ENCODE data around the gene POU2AF3. TPM values are rescaled to one million over a fixed set of nuclear protein-coding genes. Genes with fewer than 3 reads are reported as not detected.
"Not testable (repeated sequence)": the region's sequence is repeated elsewhere in the genome, so short reads cannot be mapped to it uniquely, and the experiment has no call there.

The POU2AF3 gene
- polyA plus RNA-seq, 2 of the 4 experiments (the other 2 are of a cell fraction) = 0.63 to 2.9 TPM

DNA sequence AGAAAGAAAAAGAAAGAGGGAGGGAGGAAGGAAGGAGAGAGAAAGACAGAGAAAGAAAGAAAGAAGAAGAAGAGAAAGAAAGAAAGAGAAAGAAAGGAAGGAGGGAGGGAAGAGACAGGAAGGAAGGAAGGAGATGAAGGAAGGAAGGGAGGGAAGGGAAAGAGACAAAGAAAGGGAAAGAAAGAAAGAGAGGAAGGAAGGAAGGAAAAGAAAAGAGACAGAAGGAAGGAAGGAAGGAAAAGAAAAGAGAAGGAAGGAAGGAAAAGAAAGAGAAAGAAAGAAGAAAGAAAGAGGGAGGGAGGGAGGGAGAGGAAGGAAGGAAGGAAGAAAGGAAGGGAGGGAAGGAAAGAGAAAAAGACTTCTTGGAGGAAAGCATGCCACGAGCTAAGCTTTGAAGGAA lies 33.7 kb upstream of the POU2AF3 start:
- Histone ChIP-seq H3K4me3 (no peak overlapping the region), H3K9me3 (no peaks in the 10 kb centered on the region), H3K4me1 (no peaks in the 10 kb centered on the region), H3K4me2 (no peak overlapping the region), H3K27ac (no peak overlapping the region)
- no peak for TF ChIP-seq POLR2AphosphoS2 (conservative IDR thresholded peaks at IDR 0.05; ENCODE audit: low read length)
- no peak for TF ChIP-seq MAFK (IDR thresholded peaks at IDR 0.05; ENCODE audit: partially characterized antibody)
- no peak for TF ChIP-seq RAD21 (conservative IDR thresholded peaks at IDR 0.05 in 1 of 2, IDR thresholded peaks at IDR 0.05 in 1 of 2)
- TF ChIP-seq BHLHE40 (IDR thresholded peaks at IDR 0.05; ENCODE audit: low read depth, low read length) = no peak
- no peak for TF ChIP-seq HDAC2 (IDR thresholded peaks at IDR 0.05)
- TF ChIP-seq ESRRA (IDR thresholded peaks at IDR 0.05; ENCODE audit: borderline replicate concordance, low read length) = no peak
- TF ChIP-seq RCOR1 (IDR thresholded peaks at IDR 0.05; ENCODE audit: low read depth, low read length) = no peak
- no peak for TF ChIP-seq HEYL (CRISPR knock-in tag; IDR thresholded peaks at IDR 0.05)
- TF ChIP-seq POLR2A (IDR thresholded peaks at IDR 0.05; ENCODE audit: low read length) = no peak
- TF ChIP-seq KDM5A (IDR thresholded peaks at IDR 0.05) = no peak
- TF ChIP-seq, protein P1, sequence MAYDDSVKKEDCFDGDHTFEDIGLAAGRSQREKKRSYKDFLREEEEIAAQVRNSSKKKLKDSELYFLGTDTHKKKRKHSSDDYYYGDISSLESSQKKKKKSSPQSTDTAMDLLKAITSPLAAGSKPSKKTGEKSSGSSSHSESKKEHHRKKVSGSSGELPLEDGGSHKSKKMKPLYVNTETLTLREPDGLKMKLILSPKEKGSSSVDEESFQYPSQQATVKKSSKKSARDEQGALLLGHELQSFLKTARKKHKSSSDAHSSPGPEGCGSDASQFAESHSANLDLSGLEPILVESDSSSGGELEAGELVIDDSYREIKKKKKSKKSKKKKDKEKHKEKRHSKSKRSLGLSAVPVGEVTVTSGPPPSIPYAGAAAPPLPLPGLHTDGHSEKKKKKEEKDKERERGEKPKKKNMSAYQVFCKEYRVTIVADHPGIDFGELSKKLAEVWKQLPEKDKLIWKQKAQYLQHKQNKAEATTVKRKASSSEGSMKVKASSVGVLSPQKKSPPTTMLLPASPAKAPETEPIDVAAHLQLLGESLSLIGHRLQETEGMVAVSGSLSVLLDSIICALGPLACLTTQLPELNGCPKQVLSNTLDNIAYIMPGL (CRISPR knock-in tag; IDR thresholded peaks at IDR 0.05; ENCODE audit: borderline replicate concordance) = no peak
- no peak for TF ChIP-seq NR3C1 (IDR thresholded peaks at IDR 0.05)
- ATAC-seq (no peak), FAIRE-seq (no peak), DNase-seq (ENCODE audit: low read depth in 1 of 2, low spot score in 1 of 2) (no peak)
- POLR2A ChIA-PET = no interaction called here
- CTCF ChIA-PET = no interaction called here
- WGBS (ENCODE audit: missing lambda C conversion rate) = 0% methylated on average over 1 of the region's 1 CpG

DNA sequence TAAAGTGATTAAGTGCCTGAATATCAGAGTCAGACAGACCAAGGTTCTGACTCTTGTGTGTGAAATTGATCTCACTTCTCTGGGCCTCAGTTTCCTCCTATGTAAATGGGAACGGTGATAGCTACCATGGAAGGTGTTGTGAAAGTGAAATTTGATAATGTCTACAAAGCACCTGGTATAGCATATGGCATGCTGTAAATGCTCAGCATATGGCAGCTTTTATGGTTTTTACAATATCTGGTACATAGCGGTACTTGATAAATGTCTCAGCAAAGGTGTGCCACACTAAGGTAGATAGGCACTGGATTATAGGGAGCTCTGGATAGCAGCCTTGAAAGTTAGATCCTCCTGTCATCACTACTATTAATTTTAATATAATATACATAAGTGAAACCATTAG lies 32.9 kb upstream of the POU2AF3 start:
- Histone ChIP-seq H3K4me2 (no peak overlapping the region), H3K4me3 (no peak overlapping the region), H3K4me1 (no peaks in the 10 kb centered on the region), H3K9me3 (no peaks in the 10 kb centered on the region), H3K27ac (no peak overlapping the region)
- whole genome bisulfite sequencing (ENCODE audit: missing lambda C conversion rate) = 80% methylated on average over 2 of the region's 2 CpGs
- ATAC-seq (no peak), DNase-seq (ENCODE audit: low read depth in 1 of 2, low spot score in 1 of 2) (no peak), FAIRE-seq (no peak)
- CTCF ChIA-PET = no interaction called here
- TF ChIP-seq HOXB5 (CRISPR knock-in tag; IDR thresholded peaks at IDR 0.05) = no peak
- POLR2A ChIA-PET = no interaction called here

DNA sequence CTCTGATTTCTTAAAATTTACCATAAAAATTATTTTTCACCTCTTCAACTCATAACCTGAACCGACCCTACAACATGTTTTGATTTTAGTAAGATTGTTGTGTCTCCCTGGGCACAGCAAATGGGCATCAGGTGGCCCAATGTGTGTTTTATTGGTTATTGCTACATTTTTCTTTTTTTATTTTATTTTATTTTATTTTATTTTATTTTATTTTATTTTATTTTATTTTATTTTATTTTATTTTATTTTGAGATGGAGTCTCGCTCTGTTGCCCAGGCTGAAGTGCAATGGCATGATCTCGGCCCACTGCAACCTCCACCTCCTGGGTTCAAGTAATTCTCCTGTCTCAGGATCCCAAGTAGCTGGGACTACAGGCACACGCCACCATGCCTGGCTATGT lies 30.0 kb upstream of the POU2AF3 start:
- ATAC-seq; FAIRE-seq; H3K9me3 ChIP-seq; H3K4me3 ChIP-seq; CTCF ChIA-PET; H3K27ac ChIP-seq; H3K4me1 ChIP-seq; POLR2A ChIA-PET; DNase-seq (ENCODE audit: low read depth in 1 of 2, low spot score in 1 of 2); H3K4me2 ChIP-seq: not testable (repeated sequence)
- WGBS (ENCODE audit: missing lambda C conversion rate) = 63% methylated on average over 4 of the region's 4 CpGs

DNA sequence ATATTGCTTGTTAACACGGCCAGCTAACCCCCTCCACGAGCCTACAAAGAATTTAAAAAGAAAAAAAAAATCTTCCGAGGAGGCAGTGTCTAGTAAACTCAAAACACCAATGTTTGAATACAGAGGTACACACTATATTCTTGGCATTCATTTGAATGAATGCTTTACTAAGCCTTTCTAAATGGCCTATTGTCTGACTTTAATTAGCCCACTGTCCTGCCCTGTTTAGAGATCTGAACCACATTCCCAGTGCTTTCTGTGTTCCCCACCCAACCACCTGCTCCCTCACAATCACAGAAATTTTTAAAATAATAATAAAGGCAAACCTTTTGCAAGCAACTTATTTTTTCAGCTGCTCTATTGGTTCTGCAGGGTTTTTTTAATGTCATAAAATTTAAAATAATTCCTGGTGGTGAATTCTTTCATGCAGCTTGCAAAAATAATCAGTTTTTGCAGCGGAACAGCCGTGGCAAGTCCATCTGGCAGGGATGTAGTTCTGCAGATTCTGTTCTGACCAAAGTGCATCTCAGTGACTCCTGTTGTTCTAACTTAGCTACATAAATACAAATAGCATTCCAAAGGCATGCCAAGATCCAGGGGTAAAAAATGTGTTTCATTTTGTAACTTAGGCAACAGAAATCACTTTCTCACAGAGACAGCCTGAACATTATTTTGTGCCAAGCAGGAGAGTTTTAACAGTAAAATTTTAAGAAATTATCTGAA lies 29.0 kb upstream of the POU2AF3 start:
- CTCF ChIA-PET = interaction anchor here (1.3 kb wide), 1 partner anchor 153 kb away, joined by 3 read pairs; no protein-coding TSS in a partner anchor
- no peaks in the 10 kb centered on the region for H3K9me3 ChIP-seq
- ATAC-seq = no peak

DNA sequence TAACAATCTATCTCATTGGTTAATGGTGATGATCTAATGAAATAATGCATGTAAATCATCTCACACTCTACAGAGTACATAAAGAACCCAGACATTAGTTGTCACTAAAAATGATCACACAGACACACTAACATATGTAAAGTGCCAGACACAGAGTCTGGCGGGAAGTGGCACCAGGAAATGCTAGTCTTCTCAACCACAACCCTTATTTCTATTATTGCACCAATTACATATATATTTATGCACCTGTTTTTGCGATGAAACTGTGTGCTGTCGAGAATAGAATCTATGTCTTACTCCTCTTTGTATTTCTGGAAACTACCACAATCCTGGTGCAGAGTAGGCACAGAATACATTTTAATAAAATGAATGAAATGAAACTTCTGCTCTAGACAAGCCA lies 25.9 kb upstream of the POU2AF3 start:
- Histone ChIP-seq H3K4me1 (no peaks in the 10 kb centered on the region), H3K4me2 (no peak overlapping the region), H3K9me3 (no peaks in the 10 kb centered on the region), H3K4me3 (no peak overlapping the region), H3K27ac (no peak overlapping the region)
- ChIA-PET CTCF (interaction anchor here (1.1 to 2.0 kb wide), 3 partner anchors 9 to 174 kb away, joined by 3 to 5 read pairs (median 3); no protein-coding TSS in a partner anchor), POLR2A (no interaction called here)
- DNase-seq (ENCODE audit: low read depth in 1 of 2, low spot score in 1 of 2) = no peak
- FAIRE-seq = no peak
- 49% methylated on average over 3 of the region's 3 CpGs for WGBS (ENCODE audit: missing lambda C conversion rate)
- ATAC-seq = no peak
- TF ChIP-seq, protein P2, sequence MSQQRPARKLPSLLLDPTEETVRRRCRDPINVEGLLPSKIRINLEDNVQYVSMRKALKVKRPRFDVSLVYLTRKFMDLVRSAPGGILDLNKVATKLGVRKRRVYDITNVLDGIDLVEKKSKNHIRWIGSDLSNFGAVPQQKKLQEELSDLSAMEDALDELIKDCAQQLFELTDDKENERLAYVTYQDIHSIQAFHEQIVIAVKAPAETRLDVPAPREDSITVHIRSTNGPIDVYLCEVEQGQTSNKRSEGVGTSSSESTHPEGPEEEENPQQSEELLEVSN (IDR thresholded peaks at IDR 0.05; ENCODE audit: borderline replicate concordance, low read depth) = no peak
- TF ChIP-seq RCOR1 (IDR thresholded peaks at IDR 0.05; ENCODE audit: low read depth, low read length) (no peak), GATA3 (IDR thresholded peaks at IDR 0.05; ENCODE audit: borderline replicate concordance) (no peak), RARB (CRISPR knock-in tag; IDR thresholded peaks at IDR 0.05) (no peak), KDM5A (IDR thresholded peaks at IDR 0.05) (no peak), CHD4 (IDR thresholded peaks at IDR 0.05; ENCODE audit: borderline replicate concordance) (no peak)
- TF ChIP-seq, protein P3, sequence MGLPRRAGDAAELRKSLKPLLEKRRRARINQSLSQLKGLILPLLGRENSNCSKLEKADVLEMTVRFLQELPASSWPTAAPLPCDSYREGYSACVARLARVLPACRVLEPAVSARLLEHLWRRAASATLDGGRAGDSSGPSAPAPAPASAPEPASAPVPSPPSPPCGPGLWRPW (IDR thresholded peaks at IDR 0.05) = no peak

More for the DNA sequence above, 29.0 kb upstream of the POU2AF3 start:
- Histone ChIP-seq H3K4me3 (no peak overlapping the region), H3K27ac (no peak overlapping the region), H3K4me2 (no peak overlapping the region), H3K4me1 (no peaks in the 10 kb centered on the region)
- TF ChIP-seq JUN (IDR thresholded peaks at IDR 0.05) = no peak
- TF ChIP-seq NFE2L2 (conservative IDR thresholded peaks at IDR 0.05; ENCODE audit: low read length) = no peak
- 35% methylated on average over 5 of the region's 5 CpGs for WGBS (ENCODE audit: missing lambda C conversion rate)
- POLR2A ChIA-PET = no interaction called here
- no peak for FAIRE-seq
- DNase-seq (ENCODE audit: low read depth in 1 of 2, low spot score in 1 of 2) = no peak
